ACC112 (cell line): ENCODE results near the gene DHX34.
"Not testable (repeated sequence)": the region's sequence is repeated elsewhere in the genome, so short reads cannot be mapped to it uniquely, and the experiment has no call there.

Source experiments
- H2AFZ ChIP-seq: fragments of 200-600 bp; sonication (generic); one replicate; pipeline ENCODE4 v1.6.0; 2017; ENCODE audit warnings: antibody characterized with exemption, low read length; ENCODE audit not compliant: unreplicated experiment
- H3K27ac ChIP-seq: fragments of 200-600 bp; sonication (generic); 2 replicates; pipeline ENCODE4 v1.5.1; 2014; ENCODE audit warnings: low read depth, mild to moderate bottlenecking, antibody characterized with exemption, low read length, moderate library complexity
- H3K27me3 ChIP-seq: fragments of 200-600 bp; sonication (generic); 2 replicates; pipeline ENCODE4 v1.6.1; 2014; ENCODE audit warnings: mild to moderate bottlenecking, antibody characterized with exemption, low read length, moderate library complexity, mixed read lengths; ENCODE audit not compliant: insufficient read depth
- H3K36me3 ChIP-seq: fragments of 200-600 bp; sonication (generic); 2 replicates; pipeline ENCODE4 v1.6.1; 2016; ENCODE audit warnings: mild to moderate bottlenecking, antibody characterized with exemption, low read length, moderate library complexity, mixed read lengths; ENCODE audit not compliant: insufficient read depth
- H3K4me1 ChIP-seq: fragments of 200-600 bp; sonication (generic); one replicate; pipeline ENCODE4 v1.6.1; 2016; ENCODE audit warnings: low read length, mixed read lengths; ENCODE audit not compliant: insufficient read depth, unreplicated experiment, control insufficient read depth
- H3K4me3 ChIP-seq: fragments of 200-600 bp; sonication (generic); 2 replicates; pipeline ENCODE4 v1.5.1; 2014; ENCODE audit warnings: mild to moderate bottlenecking, low read depth, low read length
- H3K79me2 ChIP-seq: fragments of 200-600 bp; sonication (generic); one replicate; pipeline ENCODE4 v1.6.0; 2016; ENCODE audit warnings: low read length; ENCODE audit not compliant: control insufficient read depth, unreplicated experiment, insufficient read depth

Gene DHX34

DNA sequence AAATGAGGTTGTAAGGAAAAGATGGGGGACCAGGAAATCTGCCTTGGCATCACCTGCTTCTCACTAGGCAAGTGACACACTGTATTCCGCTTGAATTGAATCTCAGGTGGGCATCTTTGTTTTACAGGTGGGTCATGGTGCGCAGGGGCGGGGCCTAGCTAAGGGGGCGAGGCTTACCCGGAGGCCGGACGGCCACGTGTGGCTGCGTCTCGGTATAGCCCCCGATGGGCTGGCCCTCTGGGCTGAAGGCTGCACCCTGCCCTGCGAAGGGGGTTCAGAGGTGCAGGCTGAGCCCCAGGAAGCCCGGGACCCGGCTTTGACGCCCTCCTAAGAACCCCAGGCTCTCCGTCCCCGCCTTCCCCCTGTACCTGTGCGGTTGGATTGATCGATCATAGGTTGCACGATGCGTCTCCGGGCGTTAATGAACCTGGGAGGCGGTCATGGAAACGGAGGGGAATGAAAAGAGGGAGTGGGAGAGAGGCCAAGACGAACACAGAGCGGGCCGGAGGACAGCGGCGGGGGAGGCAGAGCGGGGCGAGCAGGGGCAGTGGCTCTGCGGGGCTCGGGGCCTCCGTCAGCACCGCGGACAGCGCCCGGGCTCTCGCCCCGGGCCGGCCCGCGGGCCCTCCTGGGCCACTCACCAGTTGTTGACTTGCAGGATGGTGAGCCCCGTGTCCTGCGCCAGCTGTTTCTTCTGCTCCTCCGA, 57.7 kb downstream of the DHX34 start:
- H3K4me1 ChIP-seq, result no peaks in the 10 kb centered on the region
- no peaks in the 10 kb centered on the region for H3K79me2 ChIP-seq
- H3K4me3 ChIP-seq, result no peak overlapping the region
- H3K27ac ChIP-seq, result no peak overlapping the region
- H3K27me3 ChIP-seq, result no peaks in the 10 kb centered on the region
- H3K36me3 ChIP-seq, result no peaks in the 10 kb centered on the region
- no peak overlapping the region for H2AFZ ChIP-seq

DNA sequence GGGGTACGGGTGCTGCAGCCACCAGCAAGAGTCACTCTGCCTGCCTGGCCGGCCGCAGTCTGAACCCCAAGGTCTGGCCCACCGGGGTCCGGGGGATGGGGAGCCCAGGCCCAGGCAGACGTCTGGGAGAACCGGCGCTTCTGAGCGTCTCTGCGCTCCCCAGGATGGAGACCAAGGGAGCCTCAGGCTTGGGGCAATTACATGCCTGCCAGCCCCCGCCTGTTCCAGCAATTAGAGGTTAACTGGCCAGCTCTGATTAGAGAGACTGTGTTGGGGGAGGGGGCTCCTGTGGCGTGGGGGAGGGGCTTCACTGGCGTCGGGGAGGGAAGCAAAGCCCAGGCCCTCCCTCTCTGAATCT, 58.3 kb downstream of the DHX34 start:
- Histone ChIP-seq H3K27ac (no peak overlapping the region), H3K4me1 (no peaks in the 10 kb centered on the region), H3K4me3 (no peak overlapping the region), H3K79me2 (no peaks in the 10 kb centered on the region), H3K27me3 (no peaks in the 10 kb centered on the region), H3K36me3 (no peaks in the 10 kb centered on the region), H2AFZ (no peak overlapping the region)

DNA sequence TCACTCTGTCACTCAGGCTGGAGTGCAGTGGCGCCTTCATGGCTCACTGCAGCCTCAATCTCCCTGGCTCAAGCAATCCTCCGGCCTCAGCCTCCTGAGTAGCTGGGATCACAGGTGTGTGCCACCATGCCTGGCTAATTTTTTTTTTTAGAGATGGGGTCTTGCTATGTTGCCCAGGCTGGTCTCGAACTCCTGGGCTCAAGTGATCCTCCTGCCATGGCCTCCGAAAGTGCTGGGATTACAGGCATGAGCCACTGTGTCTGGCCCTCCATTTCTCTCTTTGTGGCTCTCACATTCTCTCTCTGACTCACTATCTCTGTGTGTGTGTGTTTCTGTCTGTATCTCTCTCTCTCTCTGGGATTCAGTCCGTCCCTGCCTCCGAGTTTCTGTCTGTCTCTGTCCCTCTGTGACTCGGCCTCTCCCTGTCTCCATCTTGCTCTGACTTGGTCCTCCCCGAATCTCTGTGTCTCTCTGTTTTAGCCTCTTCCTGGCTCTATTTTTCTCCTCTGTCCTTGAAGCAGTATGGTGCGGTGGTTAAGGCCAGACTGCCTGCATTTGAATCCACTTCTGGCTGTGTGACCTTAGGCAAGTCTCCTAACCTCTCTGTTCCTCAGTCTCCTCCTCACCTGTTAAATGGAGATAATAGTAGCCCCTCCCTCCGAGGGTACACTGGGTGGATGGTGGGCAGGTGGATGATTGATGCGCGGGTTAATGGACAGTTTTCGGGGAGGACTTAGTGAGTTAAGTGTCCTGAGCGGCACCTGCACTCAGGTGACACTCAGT, 59.2 kb downstream of the DHX34 start:
- no peak overlapping the region for H2AFZ ChIP-seq
- H3K27ac ChIP-seq, result no peak overlapping the region
- no peaks in the 10 kb centered on the region for H3K4me1 ChIP-seq
- H3K27me3 ChIP-seq, result no peaks in the 10 kb centered on the region
- no peaks in the 10 kb centered on the region for H3K79me2 ChIP-seq
- H3K36me3 ChIP-seq, result no peaks in the 10 kb centered on the region
- no peak overlapping the region for H3K4me3 ChIP-seq

DNA sequence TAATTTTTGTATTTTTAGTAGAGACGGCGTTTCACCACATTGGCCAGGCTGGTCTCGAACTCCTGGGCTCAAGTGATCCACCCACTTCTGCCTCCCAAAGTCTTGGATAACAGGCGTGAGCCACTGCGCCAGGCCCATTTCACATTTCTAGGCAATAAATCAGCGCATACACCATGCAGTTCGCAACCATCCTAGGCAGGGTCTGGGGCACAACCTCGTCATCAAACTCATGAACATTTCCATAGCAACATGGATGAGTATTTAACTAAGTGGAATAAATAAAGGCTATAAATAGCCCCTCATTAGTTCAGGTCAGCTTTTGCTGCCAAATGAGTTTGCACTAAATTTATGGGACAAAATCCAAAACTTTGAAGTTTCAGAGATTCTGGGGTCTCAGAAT, 62.0 kb downstream of the DHX34 start:
- Histone ChIP-seq H3K36me3 (no peaks in the 10 kb centered on the region), H3K4me1 (no peaks in the 10 kb centered on the region), H3K79me2 (no peaks in the 10 kb centered on the region), H2AFZ (no peak overlapping the region), H3K27me3 (no peaks in the 10 kb centered on the region), H3K4me3 (no peak overlapping the region), H3K27ac (no peak overlapping the region)

DNA sequence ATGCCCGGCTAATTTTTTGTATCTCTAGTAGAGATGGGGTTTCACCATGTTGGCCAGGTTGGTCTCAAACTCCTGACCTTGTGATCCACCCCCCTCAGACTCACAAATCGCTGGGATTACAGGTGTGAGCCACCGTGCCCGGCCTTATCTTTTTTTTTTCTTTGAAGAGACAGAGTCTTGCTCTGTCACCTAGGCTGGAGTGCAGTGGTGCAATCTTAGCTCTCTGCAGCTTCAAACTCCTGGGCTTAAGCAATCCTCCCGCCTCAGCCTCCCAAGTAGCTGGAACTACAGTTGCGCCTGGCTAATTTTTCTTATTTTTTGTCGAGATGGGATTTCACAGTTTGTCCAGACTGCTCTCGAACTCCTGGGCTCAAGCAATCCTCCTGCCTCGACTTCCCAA, 62.6 kb downstream of the DHX34 start:
- not testable (repeated sequence) for H2AFZ ChIP-seq, H3K4me1 ChIP-seq, H3K36me3 ChIP-seq, H3K27me3 ChIP-seq, H3K27ac ChIP-seq, H3K4me3 ChIP-seq, H3K79me2 ChIP-seq

DNA sequence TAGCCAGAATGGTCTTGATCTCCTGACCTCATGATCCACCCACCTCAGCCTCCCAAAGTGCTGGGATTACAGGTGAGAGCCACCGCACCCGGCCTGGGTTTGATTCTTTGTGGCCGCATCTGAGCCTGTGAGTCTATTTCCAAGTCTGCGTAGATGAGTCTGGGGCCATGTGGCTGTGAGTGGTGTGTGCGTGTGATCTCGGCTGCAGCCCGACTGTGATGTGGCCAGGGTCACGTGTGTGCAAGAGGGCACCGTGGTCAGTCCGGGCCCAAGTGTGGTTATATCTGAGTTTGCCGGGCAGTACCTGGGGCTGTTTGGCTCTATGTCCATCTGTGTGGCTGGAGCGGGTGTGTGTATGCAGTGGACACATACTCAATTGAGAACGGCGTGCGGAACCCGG, 64.8 kb downstream of the DHX34 start:
- H3K27me3 ChIP-seq, result no peaks in the 10 kb centered on the region
- H3K79me2 ChIP-seq, result peaks cover 3% of the 10 kb centered on the region
- no peaks in the 10 kb centered on the region for H3K36me3 ChIP-seq
- no peak overlapping the region for H2AFZ ChIP-seq
- H3K27ac ChIP-seq, result no peak overlapping the region
- H3K4me3 ChIP-seq, result no peak overlapping the region
- H3K4me1 ChIP-seq, result no peaks in the 10 kb centered on the region

DNA sequence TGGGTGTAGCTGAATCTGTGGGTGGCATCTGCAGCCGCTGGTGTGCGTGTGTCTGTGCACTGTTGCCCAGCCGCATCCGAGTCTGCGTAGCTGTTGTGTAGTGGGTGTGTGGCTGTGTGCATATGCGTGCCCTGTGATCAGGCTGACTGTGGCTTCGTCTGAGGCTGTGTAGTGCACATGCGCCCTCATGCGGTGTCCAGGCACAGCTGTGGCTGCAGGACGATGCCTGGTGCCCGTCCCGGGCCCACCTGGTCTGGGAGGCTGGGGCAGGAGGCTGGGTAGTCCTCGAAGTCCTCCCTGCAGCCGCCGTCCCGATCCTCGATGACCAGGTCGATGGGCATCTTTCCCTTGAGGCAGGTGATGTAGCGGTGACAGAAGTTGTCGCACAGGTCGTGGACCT, 65.4 kb downstream of the DHX34 start:
- H3K4me1 ChIP-seq, result no peaks in the 10 kb centered on the region
- no peak overlapping the region for H3K4me3 ChIP-seq
- H2AFZ ChIP-seq, result no peak overlapping the region
- H3K27ac ChIP-seq, result no peak overlapping the region
- peaks cover 3% of the 10 kb centered on the region for H3K79me2 ChIP-seq
- no peaks in the 10 kb centered on the region for H3K36me3 ChIP-seq
- H3K27me3 ChIP-seq, result peaks cover under 1% of the 10 kb centered on the region

DNA sequence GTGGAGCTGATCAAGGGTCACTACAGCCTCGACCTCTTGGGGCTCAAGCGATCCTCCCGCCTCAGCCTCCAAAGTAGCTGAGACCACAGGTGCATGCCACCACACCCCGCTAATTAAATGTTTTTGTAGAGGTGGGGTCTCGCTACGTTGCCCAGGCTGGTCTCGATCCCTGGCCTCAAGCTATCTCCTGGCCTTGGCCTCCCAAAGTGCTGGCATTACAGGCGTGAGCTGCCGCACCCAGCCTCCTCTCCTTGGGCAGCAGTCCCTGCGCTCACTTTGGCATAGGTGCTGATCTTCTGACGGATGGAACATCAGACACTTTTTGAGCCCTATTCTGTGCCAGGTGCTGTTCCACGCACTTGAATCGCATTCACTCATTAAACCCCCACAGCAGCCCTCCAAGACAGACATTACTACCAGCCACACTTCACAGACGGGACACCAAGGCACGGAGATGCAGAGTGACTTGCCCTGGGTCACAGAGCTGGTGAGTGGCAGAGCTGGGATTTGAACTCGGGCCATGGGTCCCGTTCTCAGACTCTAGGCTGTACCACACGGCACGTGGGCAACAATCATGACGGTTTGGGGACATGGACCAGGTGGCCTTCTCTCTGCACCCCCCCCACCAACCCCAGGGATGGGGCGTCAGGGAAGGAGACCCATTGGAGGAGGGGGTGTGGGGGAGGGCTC, 67.0 kb downstream of the DHX34 start:
- H3K27me3 ChIP-seq, result peaks cover 14% of the 10 kb centered on the region

DNA sequence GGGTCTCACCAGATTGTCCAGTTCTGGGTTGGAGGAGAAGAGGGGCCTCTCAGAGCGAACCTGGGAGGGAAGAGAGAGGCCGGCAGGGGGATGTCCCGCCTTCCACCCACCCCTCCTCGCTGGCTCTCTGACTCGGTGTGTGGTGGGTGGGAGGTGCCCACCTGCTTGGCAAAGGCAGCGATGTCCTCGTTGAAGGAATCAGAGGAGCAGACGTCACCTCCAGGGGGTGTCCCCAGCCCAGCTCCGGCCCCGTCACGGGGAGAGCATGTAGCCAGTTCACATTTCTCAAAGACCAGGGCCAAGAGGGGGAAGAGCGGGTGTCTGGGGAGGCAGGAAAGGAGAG, 67.5 kb downstream of the DHX34 start:
- Histone ChIP-seq H3K27me3 (peaks cover 19% of the 10 kb centered on the region), H2AFZ (no peak overlapping the region), H3K79me2 (peaks cover 3% of the 10 kb centered on the region), H3K4me1 (no peaks in the 10 kb centered on the region), H3K27ac (no peak overlapping the region), H3K4me3 (no peak overlapping the region), H3K36me3 (no peaks in the 10 kb centered on the region)

More for the DNA sequence above, 67.0 kb downstream of the DHX34 start:
- Histone ChIP-seq H3K4me1 (no peaks in the 10 kb centered on the region), H3K27ac (no peak overlapping the region), H2AFZ (no peak overlapping the region), H3K36me3 (no peaks in the 10 kb centered on the region), H3K79me2 (peaks cover 3% of the 10 kb centered on the region), H3K4me3 (no peak overlapping the region)

DNA sequence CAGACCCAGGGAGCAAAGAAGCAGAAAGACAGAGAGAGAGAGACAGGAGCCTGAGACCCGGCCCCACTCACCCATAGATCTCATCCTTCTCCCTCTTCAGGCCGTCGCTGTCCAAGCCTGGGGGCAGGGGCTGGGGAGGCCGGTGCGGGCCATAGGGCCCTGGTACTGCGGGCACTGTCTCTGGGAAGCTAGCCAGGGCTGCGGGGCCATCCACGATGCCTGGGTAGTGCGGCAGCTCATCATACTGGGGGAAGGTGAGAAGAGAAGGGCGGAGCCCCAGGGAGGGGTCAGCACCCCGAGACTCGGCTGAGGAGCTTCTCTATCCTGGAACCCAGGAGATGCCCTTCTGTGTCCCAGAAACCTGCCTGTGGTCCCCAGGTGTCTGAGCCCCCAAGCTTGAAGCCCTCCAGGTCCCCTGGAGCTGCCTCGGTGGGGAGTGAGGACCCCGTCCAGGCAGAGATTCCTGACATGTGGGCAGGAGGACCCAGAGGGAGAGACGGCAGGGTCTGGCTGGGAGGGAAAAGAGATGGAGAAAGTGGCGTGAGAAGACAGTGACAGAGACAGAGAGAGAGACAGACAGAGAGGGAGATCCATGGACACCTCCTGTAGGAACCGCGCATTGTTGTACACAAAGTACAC, 68.1 kb downstream of the DHX34 start:
- Histone ChIP-seq H3K4me3 (peak overlapping the region; percentile 78), H3K27me3 (peaks cover 22% of the 10 kb centered on the region), H3K4me1 (no peaks in the 10 kb centered on the region), H3K79me2 (peaks cover 3% of the 10 kb centered on the region), H3K36me3 (no peaks in the 10 kb centered on the region), H3K27ac (no peak overlapping the region), H2AFZ (no peak overlapping the region)
